Retina (tissue), 1 donor: Measurements from ENCODE around the gene PRIMA1.
A peak's percentile ranks its signal among the peaks of the same experiment; 100 is the strongest.

Experiments used
- DNase-seq: peaks from one replicate; pipeline ENCODE4 v3.0.0-alpha.2; 2016

PRIMA1 gene

GRCh38 chr14:93752980-93753561 is 35.2 kb downstream of the PRIMA1 start:
- no peak for DNase-seq

- no peak for DNase-seq
Observed at GRCh38 chr14:93751946-93752655, 36.2 kb downstream of the PRIMA1 start.

GRCh38 chr14:93749076-93749420 is 39.2 kb downstream of the PRIMA1 start:
- DNase-seq = no peak

- peak; percentile 83 for DNase-seq
Observed at GRCh38 chr14:93748208-93749075, 39.8 kb downstream of the PRIMA1 start.

- no peak for DNase-seq
Observed at GRCh38 chr14:93747560-93747959, 40.7 kb downstream of the PRIMA1 start.

- no peak for DNase-seq
Observed at GRCh38 chr14:93747102-93747501, 41.2 kb downstream of the PRIMA1 start.

GRCh38 chr14:93745603-93746273 is 42.5 kb downstream of the PRIMA1 start:
- peak; percentile 37 for DNase-seq

- DNase-seq = no peak
Observed at GRCh38 chr14:93744876-93745275, 43.4 kb downstream of the PRIMA1 start.

- no peak for DNase-seq
Observed at GRCh38 chr14:93744176-93744575, 44.1 kb downstream of the PRIMA1 start.

- DNase-seq = peak; percentile 26
Observed at GRCh38 chr14:93743270-93744060, 44.8 kb downstream of the PRIMA1 start.

GRCh38 chr14:93742761-93743160 is 45.5 kb downstream of the PRIMA1 start:
- DNase-seq = no peak

- peak; percentile 44 for DNase-seq
Observed at GRCh38 chr14:93741556-93742230, 46.6 kb downstream of the PRIMA1 start.

- no peak for DNase-seq
Observed at GRCh38 chr14:93737634-93738033, 50.7 kb downstream of the PRIMA1 start.

- DNase-seq = no peak
Observed at GRCh38 chr14:93736378-93737014, 51.8 kb downstream of the PRIMA1 start.

GRCh38 chr14:93735206-93735605 is 53.1 kb downstream of the PRIMA1 start:
- DNase-seq = no peak

GRCh38 chr14:93734086-93734822 is 54.0 kb downstream of the PRIMA1 start:
- DNase-seq = no peak

- DNase-seq = peak; percentile 46
Observed at GRCh38 chr14:93733631-93734030, 54.7 kb downstream of the PRIMA1 start.

GRCh38 chr14:93733231-93733630 is 55.1 kb downstream of the PRIMA1 start:
- no peak for DNase-seq

GRCh38 chr14:93732524-93732923 is 55.8 kb downstream of the PRIMA1 start:
- DNase-seq = no peak

GRCh38 chr14:93731753-93732152 is 56.5 kb downstream of the PRIMA1 start:
- DNase-seq = no peak

GRCh38 chr14:93729993-93730392 is 58.3 kb downstream of the PRIMA1 start:
- DNase-seq = no peak
